ENCODE data around the gene PACRG.

Gene PACRG

GRCh38 chr6:162773996-162774395 lies 46.2 kb downstream of the PACRG start:
- no peak for FAIRE-seq
- DNase-seq (ENCODE audit: insufficient read length, low spot score), result no peak

- no peak for FAIRE-seq
- DNase-seq (ENCODE audit: insufficient read length, low spot score), result no peak
Observed at GRCh38 chr6:162777091-162777490, 49.3 kb downstream of the PACRG start.

GRCh38 chr6:162778603-162779002 lies 50.8 kb downstream of the PACRG start:
- FAIRE-seq, result no peak
- DNase-seq (ENCODE audit: insufficient read length, low spot score), result no peak

- no peak for DNase-seq (ENCODE audit: insufficient read length, low spot score)
- FAIRE-seq, result no peak
Observed at GRCh38 chr6:162785632-162786242, 58.0 kb downstream of the PACRG start.

GRCh38 chr6:162798546-162799266 lies 70.9 kb downstream of the PACRG start:
- no peak for FAIRE-seq

GRCh38 chr6:162814426-162814973 lies 86.7 kb downstream of the PACRG start:
- DNase-seq (ENCODE audit: insufficient read length, low spot score) (no peak), FAIRE-seq (no peak)

More at GRCh38 chr6:162798546-162799266, 70.9 kb downstream of the PACRG start:
- no peak for DNase-seq (ENCODE audit: insufficient read length, low spot score)

GRCh38 chr6:162817196-162817595 lies 89.4 kb downstream of the PACRG start:
- DNase-seq (ENCODE audit: insufficient read length, low spot score), result no peak

GRCh38 chr6:162819284-162819683 lies 91.5 kb downstream of the PACRG start:
- no peak for DNase-seq (ENCODE audit: insufficient read length, low spot score)

More at GRCh38 chr6:162817196-162817595, 89.4 kb downstream of the PACRG start:
- FAIRE-seq, result no peak

GRCh38 chr6:162821102-162821501 lies 93.3 kb downstream of the PACRG start:
- DNase-seq (ENCODE audit: insufficient read length, low spot score) (no peak), FAIRE-seq (no peak)

More at GRCh38 chr6:162819284-162819683, 91.5 kb downstream of the PACRG start:
- FAIRE-seq, result no peak

- DNase-seq (ENCODE audit: insufficient read length, low spot score), result no peak
- FAIRE-seq, result no peak
Observed at GRCh38 chr6:162825597-162825996, 97.8 kb downstream of the PACRG start.

- DNase-seq (ENCODE audit: insufficient read length, low spot score), result no peak
- FAIRE-seq, result no peak
Observed at GRCh38 chr6:162829013-162829742, 101.4 kb downstream of the PACRG start.

GRCh38 chr6:162833776-162834175 lies 106.0 kb downstream of the PACRG start:
- FAIRE-seq, result no peak
- DNase-seq (ENCODE audit: insufficient read length, low spot score), result no peak

- DNase-seq (ENCODE audit: insufficient read length, low spot score) (no peak), FAIRE-seq (no peak)
Observed at GRCh38 chr6:162845972-162846371, 118.2 kb downstream of the PACRG start.

GRCh38 chr6:162846723-162847122 lies 118.9 kb downstream of the PACRG start:
- DNase-seq (ENCODE audit: insufficient read length, low spot score) (no peak), FAIRE-seq (peak; percentile 13)

- no peak for FAIRE-seq
- DNase-seq (ENCODE audit: insufficient read length, low spot score), result no peak
Observed at GRCh38 chr6:162849269-162849668, 121.5 kb downstream of the PACRG start.

GRCh38 chr6:162852192-162852591 lies 124.4 kb downstream of the PACRG start:
- no peak for DNase-seq (ENCODE audit: insufficient read length, low spot score)
- FAIRE-seq, result no peak

- no peak for FAIRE-seq
- DNase-seq (ENCODE audit: insufficient read length, low spot score), result no peak
Observed at GRCh38 chr6:162852840-162853577, 125.2 kb downstream of the PACRG start.

GRCh38 chr6:162854228-162854627 lies 126.5 kb downstream of the PACRG start:
- DNase-seq (ENCODE audit: insufficient read length, low spot score) (no peak), FAIRE-seq (no peak)

GRCh38 chr6:162854734-162855191 lies 127.0 kb downstream of the PACRG start:
- DNase-seq (ENCODE audit: insufficient read length, low spot score) (no peak), FAIRE-seq (no peak)

GRCh38 chr6:162856885-162857284 lies 129.1 kb downstream of the PACRG start:
- FAIRE-seq (no peak), DNase-seq (ENCODE audit: insufficient read length, low spot score) (peak; percentile 45)

Data from HTR-8/SVneo (cell line).